Stimulated activated CD4-positive, alpha-beta T cell treated with anti-CD3 and anti-CD28 coated beads, TNF-alpha, amount 100 ng/mL, for 4 hours (primary cell): Measurements from ENCODE around the gene ISOC2.

Experiments
- DNase-seq, 3 experiments: peaks; one replicate each; pipeline ENCODE4 v3.0.0-alpha.2; 2020; ENCODE audit warnings: low read depth in 3 of 3

Gene ISOC2

GRCh38 chr19:55479045-55479444, 17.6 kb upstream of the ISOC2 start:
- DNase-seq, result no peak

GRCh38 chr19:55478364-55478763, 16.9 kb upstream of the ISOC2 start:
- no peak for DNase-seq

GRCh38 chr19:55477905-55478304, 16.5 kb upstream of the ISOC2 start:
- DNase-seq, result no peak

GRCh38 chr19:55476100-55476775, 14.8 kb upstream of the ISOC2 start, which contains the start of gene ZNF628:
ZNF628 (plus strand) TSS chr19:55476617; CDS start chr19:55479911, 3,294 bp downstream.
- DNase-seq, result peak; percentile 95 to 96 (median 96)

- DNase-seq, result no peak
Measured at GRCh38 chr19:55474269-55475265, 13.1 kb upstream of the ISOC2 start.

GRCh38 chr19:55473225-55474012, 12.0 kb upstream of the ISOC2 start:
- DNase-seq, result no peak

- DNase-seq, result no peak
Measured at GRCh38 chr19:55472463-55472862, 11.0 kb upstream of the ISOC2 start.

GRCh38 chr19:55471266-55471665, 9.8 kb upstream of the ISOC2 start:
- no peak for DNase-seq

- no peak for DNase-seq
Measured at GRCh38 chr19:55468054-55468393, 6.6 kb upstream of the ISOC2 start.

GRCh38 chr19:55467236-55468053, 6.0 kb upstream of the ISOC2 start:
- DNase-seq, result peak; percentile 31 to 56 (median 42)

GRCh38 chr19:55466241-55466614, 4.8 kb upstream of the ISOC2 start:
- no peak for DNase-seq

GRCh38 chr19:55465460-55466240, 4.2 kb upstream of the ISOC2 start:
- DNase-seq, result no peak

- DNase-seq, result no peak
Measured at GRCh38 chr19:55464662-55465054, 3.2 kb upstream of the ISOC2 start, which contains the start of gene C19orf85. C19orf85 (minus strand) TSS chr19:55464751; CDS start chr19:55464554, 197 bp downstream.

GRCh38 chr19:55464039-55464661, 2.7 kb upstream of the ISOC2 start:
- DNase-seq, result no peak

GRCh38 chr19:55463583-55464031, 2.2 kb upstream of the ISOC2 start:
- DNase-seq, result no peak

- DNase-seq, result no peak
Measured at GRCh38 chr19:55462722-55463121, 1.3 kb upstream of the ISOC2 start.

GRCh38 chr19:55461974-55462626, 658 bp upstream of the ISOC2 start:
- DNase-seq, result no peak

GRCh38 chr19:55460670-55461258, 678 bp downstream of the ISOC2 start:
- no peak for DNase-seq
